HepG2 (cell line): Measurements from ENCODE around the gene PPP6R2. TPM values are rescaled to one million over a fixed set of nuclear protein-coding genes. Genes with fewer than 3 reads are reported as not detected.

ENCODE experiments used
- ATAC-seq: fragments of 200-7000 bp; cut with Tn5 transposase; 3 replicates; pipeline ENCODE4 v1.9.1; 2020; ENCODE audit warnings: mild to moderate bottlenecking, moderate library complexity
- BruUV-seq: library from RNA; stranded (reverse); fragments of 400-500 nt; replicated peaks from 2 replicates; lab custom pipeline; 2021; lab: Mats Ljungman, UMichigan
- CTCF ChIA-PET: fragments of 300-600 bp; formaldehyde crosslinking; extraction: SDS; loops from one replicate; lab custom pipeline; 2021; ENCODE audit warnings: low total read pairs, inconsistent platforms, low intra/inter-chr PET ratio; lab: Yijun Ruan, JAX
- POLR2A ChIA-PET: fragments of 350-600 bp; sonication (Branson Sonifier 250); formaldehyde crosslinking; loops from one replicate; lab custom pipeline; 2020; ENCODE audit warnings: antibody characterized with exemption, inconsistent platforms; lab: Yijun Ruan, JAX
- DNase-seq: peaks from one replicate; pipeline ENCODE4 v3.0.0-alpha.2; 2015; ENCODE audit warnings: low spot score
- FAIRE-seq: peaks from 3 replicates; lab custom pipeline; 2011; peaks lifted over from hg19 to GRCh38; lab: Jason Lieb, UNC
- H2AFZ ChIP-seq: one replicate; pipeline ENCODE4 v1.6.1; 2011; ENCODE audit warnings: low read length, inconsistent platforms
- H3K27ac ChIP-seq: fragments of 300-600 bp; 3 replicates; pipeline ENCODE4 v1.8.0; 2011; ENCODE audit warnings: mixed run types, mild to moderate bottlenecking, mixed read lengths, low read length, inconsistent platforms; ENCODE audit not compliant: insufficient read depth; ENCODE audit errors: extremely low read length
- H3K27me3 ChIP-seq, 2 experiments: fragments of 200-600 bp in 1 of 2; 2 replicates in 1 of 2; 3 replicates in 1 of 2; pipeline versions ENCODE4 v1.6.0 to v1.8.0; 2011; ENCODE audit warnings: low read length in 2 of 2, mild to moderate bottlenecking in 2 of 2, moderate library complexity in 2 of 2, inconsistent platforms in 1 of 2; ENCODE audit not compliant: insufficient read depth in 2 of 2, control insufficient read depth in 1 of 2
- H3K36me3 ChIP-seq, 2 experiments: fragments of 200-600 bp in 1 of 2; replicated peaks in 1 of 2; 2 replicates in 1 of 2; 3 replicates in 1 of 2; pipeline versions ENCODE4 v1.5.1 to v1.8.0; 2011; ENCODE audit warnings: low read length in 2 of 2, inconsistent platforms in 1 of 2; ENCODE audit not compliant: insufficient read depth in 2 of 2, control insufficient read depth in 1 of 2
- H3K4me1 ChIP-seq: 2 replicates; pipeline ENCODE4 v1.5.1; 2012; ENCODE audit warnings: low read length, inconsistent platforms; ENCODE audit not compliant: insufficient read depth
- H3K4me2 ChIP-seq: 2 replicates; pipeline ENCODE4 v1.6.0; 2011; ENCODE audit warnings: low read depth, low read length, inconsistent platforms
- H3K4me3 ChIP-seq, 3 experiments: fragments of 200-600 bp in 1 of 3; sonication (generic), shearing (Covaris generic) in 1 of 3; replicated peaks in 1 of 3; 2 replicates each; pipeline ENCODE4 v1.5.1; 2011 to 2016; ENCODE audit warnings: low read length in 3 of 3, inconsistent platforms in 2 of 3, low read depth in 2 of 3, mild to moderate bottlenecking in 2 of 3, control low read depth in 1 of 3, mixed read lengths in 1 of 3; ENCODE audit not compliant: insufficient read depth in 1 of 3
- H3K79me2 ChIP-seq: one replicate; pipeline ENCODE4 v1.6.1; 2011; ENCODE audit warnings: low read length, inconsistent platforms; ENCODE audit not compliant: insufficient read depth
- H3K9ac ChIP-seq: 2 replicates; pipeline ENCODE4 v1.6.0; 2011; ENCODE audit warnings: mild to moderate bottlenecking, low read depth, low read length, inconsistent platforms; ENCODE audit not compliant: insufficient read depth
- H3K9me3 ChIP-seq: 2 replicates; pipeline ENCODE4 v1.5.1; 2012; ENCODE audit warnings: mild to moderate bottlenecking, low read length
- H4K20me1 ChIP-seq: 2 replicates; pipeline ENCODE4 v1.6.0; 2011; ENCODE audit warnings: inconsistent platforms, mild to moderate bottlenecking, low read length, moderate library complexity; ENCODE audit not compliant: insufficient read depth
- AGO1 ChIP-seq: fragments of 200-400 bp; formaldehyde crosslinking; IDR thresholded peaks from 2 replicates; pipeline ENCODE4 v1.6.1; 2017; ENCODE audit warnings: mild to moderate bottlenecking, low read depth, low read length, moderate library complexity; ENCODE audit not compliant: poor library complexity, severe bottlenecking
- AGO2 ChIP-seq: fragments of 200-400 bp; formaldehyde crosslinking; optimal IDR thresholded peaks from 2 replicates; pipeline ENCODE3; 2017; ENCODE audit warnings: mild to moderate bottlenecking, low read depth, low read length, moderate library complexity
- CBX2 ChIP-seq, 2 experiments: fragments of 200-600 bp in 1 of 2; sonication (generic); formaldehyde crosslinking in 1 of 2; IDR thresholded peaks; 2 replicates each; pipeline versions ENCODE4 v1.7.0 to v1.8.1; 2018 to 2022; ENCODE audit warnings: low read depth in 2 of 2, low read length in 1 of 2, mild to moderate bottlenecking in 1 of 2, missing genetic modification reagents in 1 of 2
- CHD2 ChIP-seq: IDR thresholded peaks from 2 replicates; pipeline ENCODE4 v1.6.1; 2011; ENCODE audit warnings: low read depth, low read length, improper control_type of control experiment
- HCFC1 ChIP-seq: fragments of 150-350 bp; IDR thresholded peaks from 2 replicates; pipeline ENCODE4 v1.6.1; 2014; ENCODE audit warnings: low read depth, low read length
- NFIB ChIP-seq: sonication (generic); formaldehyde crosslinking; IDR thresholded peaks from 2 replicates; pipeline ENCODE4 v1.9.0; 2021; ENCODE audit warnings: missing genetic modification reagents, mild to moderate bottlenecking, borderline replicate concordance
- POLR2G ChIP-seq: fragments of 200-400 bp; formaldehyde crosslinking; IDR thresholded peaks from 2 replicates; pipeline ENCODE4 v1.6.1; 2018; ENCODE audit warnings: mild to moderate bottlenecking, low read depth, low read length, moderate library complexity
- ZNF24 ChIP-seq: fragments of 450-650 bp; IDR thresholded peaks from 2 replicates; pipeline ENCODE4 v1.6.1; 2017; ENCODE audit warnings: antibody characterized with exemption, mild to moderate bottlenecking
- ZNF614 ChIP-seq: IDR thresholded peaks from 2 replicates; pipeline ENCODE4 v1.6.1; 2018; ENCODE audit warnings: missing biosample characterization, missing genetic modification reagents, inconsistent platforms, borderline replicate concordance
- ZNF747 ChIP-seq: sonication (generic); formaldehyde crosslinking; IDR thresholded peaks from 2 replicates; pipeline ENCODE4 v1.8.1; 2023; ENCODE audit warnings: missing genetic modification reagents, mild to moderate bottlenecking, borderline replicate concordance
- ZNF766 ChIP-seq: sonication (generic); formaldehyde crosslinking; IDR thresholded peaks from 2 replicates; pipeline ENCODE4 v1.5.0; 2020; ENCODE audit warnings: missing genetic modification reagents, borderline replicate concordance
- ZNF781 ChIP-seq: sonication (generic); formaldehyde crosslinking; IDR thresholded peaks from 2 replicates; pipeline ENCODE4 v1.5.1; 2020; ENCODE audit warnings: borderline replicate concordance, mild to moderate bottlenecking, missing genetic modification reagents; ENCODE audit errors: not compliant biosample characterization
- WGBS: methylation state at CpG from one replicate; pipeline ENCODE4 v1.1.6; 2017; ENCODE audit warnings: low lambda C conversion rate; 5-methylcytosine and 5-hydroxymethylcytosine counted together
- in situ Hi-C: cut with HindIII; loops from 2 replicates; pipeline ENCODE4 v1.10.0; 2017; ENCODE audit warnings: low pct_unique_long_range_greater_than_20kb; ENCODE audit not compliant: extremely low pct_ligation_motif_present
- intact Hi-C: fragments of 100-400 bp; cut with micrococcal nuclease; formaldehyde crosslinking; loops from one replicate; pipeline ENCODE4 v1.10.0; 2022; ENCODE audit not compliant: unreplicated experiment
- polyA plus RNA-seq, 8 experiments: library from polyadenylated mRNA; depleted of rRNA in 3 of 8; stranded (reverse) in 7 of 8; unstranded in 1 of 8; fragments of >200 nt; fragmentation: Illumina TruSeq in 4 of 8; extraction: Trizol in 4 of 8; gene quantifications; 2 replicates each; pipeline versions ENCODE4 v1.2.1 to v1.2.3, GENCODE V29; 2011 to 2016; ENCODE audit warnings: low read depth in 4 of 8, missing spikeins in 1 of 8, mixed read lengths in 1 of 8; ENCODE audit not compliant: insufficient read depth in 1 of 8
- total RNA-seq, 5 experiments: library from RNA; depleted of rRNA; stranded (reverse); fragments of >200 nt; fragmentation: Illumina TruSeq; extraction: Trizol; gene quantifications; 2 replicates each; pipeline ENCODE4 v1.2.3, GENCODE V29; 2016; ENCODE audit warnings: low read depth in 1 of 5
- TF ChIP-seq, protein P1 (sequence below): sonication (generic); formaldehyde crosslinking; IDR thresholded peaks from 2 replicates; pipeline ENCODE4 v1.4.0; 2020; ENCODE audit warnings: missing genetic modification reagents

The PPP6R2 gene
- total and polyA plus RNA-seq, 2 of the 13 experiments (the other 11 are each of a cell fraction or from before 2014, with no cell fraction given) = 55.0 to 102 TPM

DNA sequence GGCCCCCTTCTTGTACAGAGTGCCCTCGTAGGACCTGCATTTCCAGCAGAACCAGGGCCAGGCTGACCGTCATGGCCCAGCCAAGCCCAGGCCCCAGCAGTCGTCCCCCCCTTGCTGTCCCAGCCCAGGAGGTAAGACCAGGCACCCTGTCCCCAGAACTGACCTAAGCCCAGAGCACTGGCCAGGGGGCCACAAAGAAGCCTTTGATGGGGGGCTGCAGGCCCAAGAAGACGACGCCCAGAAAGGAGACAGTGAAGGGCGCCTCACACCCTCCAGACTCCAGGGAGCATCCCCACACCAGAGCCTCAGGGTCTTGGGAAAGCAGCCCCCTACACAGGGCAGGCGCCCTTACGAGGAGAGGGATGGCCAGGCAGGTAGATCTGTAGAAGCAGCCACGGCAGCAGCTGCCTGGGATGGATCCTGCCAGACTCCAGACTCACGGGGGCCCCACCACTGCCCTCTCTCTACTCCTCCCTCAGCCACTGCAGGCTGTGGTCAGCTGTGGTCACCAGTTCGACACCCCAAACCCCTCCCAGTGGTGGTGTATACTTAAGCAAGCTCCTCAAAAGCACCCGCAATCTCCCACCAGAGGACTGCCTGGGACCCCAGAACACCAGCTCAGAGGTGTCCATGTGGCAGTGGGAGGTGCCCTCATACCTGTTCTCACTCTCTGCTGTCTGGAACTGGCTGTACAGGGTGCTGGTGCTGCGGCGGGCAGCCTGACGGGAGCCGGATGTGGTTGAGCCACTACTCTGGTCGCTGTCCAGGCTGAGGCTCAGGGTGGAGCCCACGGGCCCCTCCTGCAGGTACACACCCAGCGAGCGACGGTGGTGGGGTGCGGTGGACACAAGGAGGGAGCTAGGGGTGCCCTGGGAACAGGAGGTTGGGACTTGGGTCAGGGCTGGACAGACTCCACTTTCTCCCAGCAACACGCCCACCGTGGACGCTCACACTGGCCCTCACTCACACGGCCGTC lies 104.7 kb downstream of the PPP6R2 start:
- Histone ChIP-seq H2AFZ (no peak overlapping the region), H3K27me3 (no peaks in the 10 kb centered on the region), H3K4me3 (no peak overlapping the region), H4K20me1 (peaks cover 4% of the 10 kb centered on the region; the same call in 1 of the 2 replicates), H3K4me1 (no peaks in the 10 kb centered on the region; the same call in 1 of the 2 replicates), H3K36me3 (peaks cover 20 to 43% of the 10 kb centered on the region in 2 experiments; a peak in 4 of 5 replicates), H3K9ac (no peak overlapping the region), H3K4me2 (no peak overlapping the region), H3K27ac (no peak overlapping the region), H3K9me3 (no peaks in the 10 kb centered on the region), H3K79me2 (no peaks in the 10 kb centered on the region)
- intact Hi-C loops (no loop called here), in situ Hi-C loops (no loop called here)
- ChIA-PET POLR2A (no interaction called here), CTCF (no interaction called here)
- no peak for FAIRE-seq
- no TSS peak for BruUV-seq
- TF ChIP-seq CHD2 (no peak), ZNF781 (no peak), ZNF24 (no peak), ZNF747 (no peak), AGO2 (peak; percentile 78), ZNF766 (no peak), NFIB (CRISPR knock-in tag) (no peak), ZNF614 (CRISPR knock-in tag) (no peak), HCFC1 (no peak), CBX2 (IDR thresholded peaks at IDR 0.05; ENCODE audit: low read depth, low read length) (no peak), CBX2 (CRISPR knock-in tag; IDR thresholded peaks at IDR 0.05; ENCODE audit: low read depth) (no peak), POLR2G (peak; percentile 51; the same call in 1 of the 2 replicates), AGO1 (peak; percentile 30)
- TF ChIP-seq, protein P1, sequence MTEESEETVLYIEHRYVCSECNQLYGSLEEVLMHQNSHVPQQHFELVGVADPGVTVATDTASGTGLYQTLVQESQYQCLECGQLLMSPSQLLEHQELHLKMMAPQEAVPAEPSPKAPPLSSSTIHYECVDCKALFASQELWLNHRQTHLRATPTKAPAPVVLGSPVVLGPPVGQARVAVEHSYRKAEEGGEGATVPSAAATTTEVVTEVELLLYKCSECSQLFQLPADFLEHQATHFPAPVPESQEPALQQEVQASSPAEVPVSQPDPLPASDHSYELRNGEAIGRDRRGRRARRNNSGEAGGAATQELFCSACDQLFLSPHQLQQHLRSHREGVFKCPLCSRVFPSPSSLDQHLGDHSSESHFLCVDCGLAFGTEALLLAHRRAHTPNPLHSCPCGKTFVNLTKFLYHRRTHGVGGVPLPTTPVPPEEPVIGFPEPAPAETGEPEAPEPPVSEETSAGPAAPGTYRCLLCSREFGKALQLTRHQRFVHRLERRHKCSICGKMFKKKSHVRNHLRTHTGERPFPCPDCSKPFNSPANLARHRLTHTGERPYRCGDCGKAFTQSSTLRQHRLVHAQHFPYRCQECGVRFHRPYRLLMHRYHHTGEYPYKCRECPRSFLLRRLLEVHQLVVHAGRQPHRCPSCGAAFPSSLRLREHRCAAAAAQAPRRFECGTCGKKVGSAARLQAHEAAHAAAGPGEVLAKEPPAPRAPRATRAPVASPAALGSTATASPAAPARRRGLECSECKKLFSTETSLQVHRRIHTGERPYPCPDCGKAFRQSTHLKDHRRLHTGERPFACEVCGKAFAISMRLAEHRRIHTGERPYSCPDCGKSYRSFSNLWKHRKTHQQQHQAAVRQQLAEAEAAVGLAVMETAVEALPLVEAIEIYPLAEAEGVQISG (CRISPR knock-in tag) = no peak
- ATAC-seq = peak; percentile 5
- DNase-seq = no peak
- 85% methylated on average over 9 of the region's 27 CpGs for WGBS
